ENCODE measurements around the gene HMGB2.

GRCh38 chr4:173367285-173367684 lies 33.1 kb upstream of the HMGB2 start:
- TF ChIP-seq CTCF (IDR thresholded peaks at IDR 0.05; ENCODE audit: poor library complexity) (no peak), EZH2 (IDR thresholded peaks at IDR 0.05; ENCODE audit: borderline replicate concordance) (no peak), EZH2phosphoT487 (IDR thresholded peaks at IDR 0.05; ENCODE audit: low read depth, severe bottlenecking, unreplicated experiment) (no peak)

All from hepatocyte (in vitro differentiated cells).